Stimulated activated CD4-positive, alpha-beta T cell treated with anti-CD3 and anti-CD28 coated beads, Interleukin-15, amount 100 ng/mL, for 1 hour (primary cell): ENCODE data around the gene DPRX.
"Not testable (repeated sequence)": the region's sequence is repeated elsewhere in the genome, so short reads cannot be mapped to it uniquely, and the experiment has no call there.

Source experiments
- DNase-seq, 2 donors: peaks; one replicate each; pipeline ENCODE4 v3.0.0-alpha.2; 2020; ENCODE audit warnings: low read depth in 1 of 2, low spot score in 1 of 2

Gene DPRX

GRCh38 chr19:53644061-53644816, 12.4 kb downstream of the DPRX start:
- no peak for DNase-seq

GRCh38 chr19:53646144-53646543, 14.3 kb downstream of the DPRX start:
- DNase-seq: no peak

GRCh38 chr19:53647350-53647749, 15.6 kb downstream of the DPRX start:
- no peak for DNase-seq

- no peak for DNase-seq
Observed at GRCh38 chr19:53647792-53648191, 16.0 kb downstream of the DPRX start.

- no peak for DNase-seq
Observed at GRCh38 chr19:53649746-53650593, 18.2 kb downstream of the DPRX start.

GRCh38 chr19:53652476-53652875, 20.7 kb downstream of the DPRX start:
- no peak for DNase-seq

GRCh38 chr19:53655042-53655665, 23.4 kb downstream of the DPRX start:
- no peak for DNase-seq

- no peak for DNase-seq
Observed at GRCh38 chr19:53657330-53657729, 25.5 kb downstream of the DPRX start.

GRCh38 chr19:53657778-53658177, 26.0 kb downstream of the DPRX start:
- no peak for DNase-seq

GRCh38 chr19:53659292-53659691, 27.5 kb downstream of the DPRX start:
- no peak for DNase-seq

GRCh38 chr19:53660584-53660983, 28.8 kb downstream of the DPRX start:
- no peak for DNase-seq

GRCh38 chr19:53662209-53662608, 30.4 kb downstream of the DPRX start:
- DNase-seq: no peak

GRCh38 chr19:53664152-53664551, 32.4 kb downstream of the DPRX start:
- DNase-seq: no peak

GRCh38 chr19:53664760-53665159, 33.0 kb downstream of the DPRX start:
- no peak for DNase-seq

GRCh38 chr19:53666331-53666730, 34.5 kb downstream of the DPRX start:
- not testable (repeated sequence) for DNase-seq

GRCh38 chr19:53668804-53669203, 37.0 kb downstream of the DPRX start:
- DNase-seq: not testable (repeated sequence)

GRCh38 chr19:53670345-53670744, 38.5 kb downstream of the DPRX start:
- no peak for DNase-seq

- DNase-seq: no peak
Observed at GRCh38 chr19:53671663-53672062, 39.9 kb downstream of the DPRX start.
